ENCODE measurements around the gene UBE2K.
"Not testable (repeated sequence)": the region's sequence is repeated elsewhere in the genome, so short reads cannot be mapped to it uniquely, and the experiment has no call there.

The UBE2K gene

DNA sequence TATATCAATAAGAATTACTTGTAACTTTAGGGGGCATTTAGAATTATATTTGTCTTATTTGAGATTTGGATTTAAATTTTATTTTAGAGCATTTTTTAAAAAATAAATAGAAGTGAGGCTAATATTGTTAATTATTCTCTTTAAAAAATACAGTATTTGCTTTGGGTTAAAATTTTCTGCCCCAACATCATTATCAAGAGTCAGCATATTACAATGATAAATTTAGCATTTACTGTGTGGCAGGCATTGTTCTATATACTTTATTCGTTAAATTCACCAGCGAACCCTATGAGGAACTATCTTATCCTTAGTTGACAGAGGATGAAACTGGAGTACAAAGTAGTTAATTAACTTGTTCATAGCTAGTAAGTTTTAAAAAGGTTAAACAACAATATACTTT is 34.0 kb downstream of the UBE2K start:
- DNase-seq, result no peak

GRCh38 chr4:39732728-39733127 is 34.8 kb downstream of the UBE2K start:
- DNase-seq, result no peak

DNA sequence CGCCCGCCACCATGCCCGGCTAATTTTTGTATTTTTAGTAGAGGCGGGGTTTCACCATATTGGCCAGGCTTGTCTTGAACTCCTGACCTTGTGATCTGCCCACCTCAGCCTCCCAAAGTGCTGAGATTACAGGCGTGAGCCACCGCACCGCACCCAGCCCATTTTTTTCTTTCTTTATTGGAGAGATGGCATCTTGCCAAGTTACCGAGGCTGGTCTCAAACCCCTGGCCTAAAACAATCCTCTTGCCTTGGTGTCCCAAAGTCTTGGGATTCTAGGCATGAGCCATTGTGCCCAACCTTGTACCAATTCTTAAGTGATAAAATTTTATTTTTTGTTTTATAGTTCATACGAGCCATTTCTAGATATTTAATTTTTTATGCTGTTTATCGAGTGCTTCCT is 41.7 kb downstream of the UBE2K start:
- not testable (repeated sequence) for DNase-seq

- no peak for DNase-seq
Observed at GRCh38 chr4:39741401-39741800, 43.5 kb downstream of the UBE2K start.

DNA sequence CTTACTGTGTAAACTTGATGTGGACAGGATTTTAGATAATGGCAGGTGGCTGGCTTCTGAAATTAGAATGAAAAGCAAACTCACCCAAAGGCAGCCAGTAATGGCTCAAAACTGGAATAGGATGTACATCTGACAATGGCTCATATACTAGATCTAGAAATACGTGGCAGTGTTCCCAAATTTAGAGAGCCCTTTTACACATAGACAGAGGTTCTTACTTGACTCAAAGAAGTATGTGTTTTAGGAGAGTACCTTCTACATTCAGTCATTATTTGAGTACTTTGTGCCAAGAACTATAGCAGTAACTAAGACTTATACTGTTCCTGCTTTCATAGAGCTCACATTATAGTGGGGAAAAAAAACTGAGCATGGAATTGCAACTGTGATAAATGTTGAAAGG is 48.0 kb downstream of the UBE2K start:
- no peak for DNase-seq

DNA sequence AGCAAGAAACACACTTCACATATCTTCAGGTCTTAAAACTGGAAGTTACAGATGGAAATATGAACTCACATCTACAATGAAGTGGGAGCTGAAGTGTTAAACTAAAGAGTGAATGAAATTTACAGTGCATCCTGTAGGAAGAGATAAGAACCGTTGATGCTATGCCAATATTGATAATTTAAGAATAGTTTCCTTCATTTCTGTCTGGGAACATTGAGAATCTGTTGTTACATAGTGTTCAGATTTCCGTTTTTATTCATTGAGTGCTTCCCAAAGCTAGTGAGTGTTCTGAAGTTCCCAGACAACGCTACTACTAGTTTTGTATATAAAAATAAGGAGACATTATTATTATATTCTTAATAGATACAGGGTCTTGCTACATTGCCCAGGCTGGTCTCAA is 52.3 kb downstream of the UBE2K start:
- no peak for DNase-seq

- DNase-seq, result no peak
Observed at GRCh38 chr4:39754309-39754708, 56.4 kb downstream of the UBE2K start.

GRCh38 chr4:39756159-39756558 is 58.2 kb downstream of the UBE2K start:
- no peak for DNase-seq

DNA sequence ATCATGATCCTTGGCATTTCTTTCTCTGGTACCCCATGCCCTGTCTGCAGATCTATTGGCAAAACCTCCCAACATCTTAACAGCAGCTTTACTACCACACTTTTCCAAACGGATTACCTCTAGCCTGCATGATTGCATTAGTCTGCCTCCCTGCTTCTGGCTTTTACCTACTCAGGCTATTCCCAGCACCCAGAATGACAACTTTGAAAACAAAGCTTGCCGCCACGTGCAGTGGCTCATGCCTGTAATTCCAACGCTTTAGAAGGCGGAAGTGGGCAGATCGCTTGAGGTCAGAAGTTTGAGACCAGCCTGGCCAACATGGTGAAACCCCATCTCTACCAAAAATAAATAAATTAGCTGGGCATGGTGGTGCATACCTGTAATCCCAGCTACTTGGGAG is 60.2 kb downstream of the UBE2K start:
- DNase-seq, result no peak

GRCh38 chr4:39759569-39759968 is 61.6 kb downstream of the UBE2K start:
- DNase-seq, result no peak

GRCh38 chr4:39761005-39761667 is 63.2 kb downstream of the UBE2K start:
- DNase-seq, result no peak

GRCh38 chr4:39763714-39764572 is 66.0 kb downstream of the UBE2K start:
- DNase-seq, result no peak

DNA sequence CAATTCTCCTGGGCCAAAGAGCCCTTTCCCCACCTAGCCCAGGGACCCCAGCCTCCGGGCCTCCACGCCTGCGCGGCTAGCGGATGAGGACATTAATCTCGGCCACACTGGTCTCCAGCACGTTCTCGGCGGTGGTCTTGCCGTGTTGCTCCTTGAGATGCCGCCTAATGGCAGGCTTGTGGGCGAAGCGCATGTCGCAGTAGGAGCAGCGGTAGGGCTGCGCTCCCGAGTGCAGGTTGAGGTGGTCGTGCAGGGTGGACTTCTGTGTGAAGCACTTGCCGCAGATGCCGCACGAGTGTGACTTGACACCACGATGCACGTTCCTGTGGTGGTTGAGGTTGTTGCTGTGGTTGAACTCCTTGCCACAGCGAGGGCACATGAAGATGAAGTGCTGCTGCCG is 72.1 kb downstream of the UBE2K start:
- DNase-seq, result no peak

- DNase-seq, result no peak
Observed at GRCh38 chr4:39770471-39770870, 72.5 kb downstream of the UBE2K start.

GRCh38 chr4:39770969-39771724 is 73.2 kb downstream of the UBE2K start:
- DNase-seq, result no peak

DNA sequence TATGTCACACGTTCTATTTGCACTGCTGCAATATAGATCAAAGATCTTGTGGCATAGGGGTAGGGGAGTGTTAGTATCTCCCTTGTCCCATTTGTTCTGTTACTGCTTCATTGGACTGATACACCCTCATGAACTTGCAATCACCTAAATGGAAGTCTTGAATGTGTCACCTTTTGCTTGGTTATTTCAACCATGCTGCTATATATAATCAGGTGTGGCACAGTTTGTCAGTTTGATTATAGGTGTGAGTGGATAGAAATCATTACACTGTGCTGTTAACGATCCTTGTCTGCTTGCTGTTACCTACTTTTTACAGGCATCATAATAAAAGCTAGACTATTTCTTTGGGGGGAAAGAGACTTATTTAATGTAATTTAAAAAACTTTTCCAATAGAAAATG is 84.1 kb downstream of the UBE2K start:
- not testable (repeated sequence) for DNase-seq

DNA sequence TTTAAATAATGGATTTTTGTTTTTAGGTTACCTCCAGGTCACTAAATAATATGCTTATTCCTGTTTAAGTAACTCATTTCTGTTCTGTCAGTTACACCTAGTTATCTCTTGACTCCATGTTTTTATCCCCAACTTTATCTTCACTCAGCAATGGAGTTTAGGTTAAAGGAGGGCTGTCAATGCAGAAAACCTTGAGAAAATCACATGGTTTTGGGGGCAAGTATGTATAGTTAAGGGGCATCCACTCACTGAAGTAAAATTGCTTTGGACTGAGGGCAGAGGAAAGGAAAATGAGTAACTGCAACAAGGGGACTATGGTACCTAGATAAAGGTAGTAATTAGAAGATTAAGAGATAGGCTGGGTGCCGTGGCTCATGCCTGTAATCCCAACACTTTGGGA is 87.1 kb downstream of the UBE2K start:
- DNase-seq, result no peak

GRCh38 chr4:39786838-39787237 is 88.9 kb downstream of the UBE2K start:
- DNase-seq, result no peak

DNA sequence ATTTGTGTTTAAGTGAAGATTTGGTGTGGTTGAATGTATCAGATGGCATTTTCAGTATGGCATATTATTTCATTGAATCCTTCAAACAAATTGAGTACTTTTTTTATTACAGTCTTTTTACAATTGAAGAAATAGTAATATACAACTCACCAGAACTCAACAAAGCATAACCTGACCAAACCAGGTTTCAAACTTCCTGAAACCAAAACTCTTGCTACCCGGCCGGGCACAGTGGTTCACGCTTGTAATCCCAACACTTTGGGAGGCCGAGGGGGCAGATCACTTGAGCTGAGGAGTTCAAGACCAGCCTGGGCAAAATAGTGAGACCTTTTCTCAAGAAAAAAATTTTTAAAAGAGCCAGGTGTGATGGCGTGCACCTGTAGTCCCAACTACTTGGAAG is 94.2 kb downstream of the UBE2K start:
- no peak for DNase-seq

DNA sequence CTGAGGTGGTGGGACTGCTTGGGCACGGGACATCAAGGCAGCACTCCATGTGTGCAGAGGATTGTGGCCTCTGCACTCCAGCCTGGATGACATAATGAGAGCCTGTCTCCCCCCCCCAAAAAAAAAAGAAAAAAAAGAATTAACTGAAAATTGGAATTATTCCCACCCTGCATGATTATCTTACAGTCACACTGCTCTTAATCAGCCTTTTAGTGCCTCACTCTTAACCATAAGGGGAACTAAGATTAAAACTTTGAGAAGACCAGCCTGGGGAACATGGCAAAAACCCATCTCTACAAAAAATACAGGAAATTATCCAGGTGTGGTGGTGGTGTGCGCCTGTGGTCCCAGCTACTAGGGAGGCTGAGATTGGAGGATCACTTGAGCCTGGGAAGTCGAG is 94.6 kb downstream of the UBE2K start:
- no peak for DNase-seq

DNA sequence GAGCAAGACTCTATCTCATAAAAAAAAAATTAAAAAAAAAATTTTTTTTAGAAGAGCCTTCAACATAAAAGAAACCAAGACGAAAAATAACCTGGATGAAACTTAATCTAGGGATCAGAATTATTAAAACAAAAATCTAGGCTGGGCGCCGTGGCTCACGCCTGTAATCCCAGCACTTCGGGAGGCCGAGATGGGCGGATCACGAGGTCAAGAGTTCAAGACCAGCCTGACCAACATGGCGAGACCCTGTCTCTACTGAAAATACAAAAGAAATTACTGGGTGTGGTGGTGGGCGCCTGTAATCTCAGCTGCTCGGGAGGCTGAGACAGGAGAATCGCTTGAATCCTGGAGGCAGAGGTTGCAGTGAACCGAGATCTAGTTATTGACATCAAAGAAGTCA is 95.0 kb downstream of the UBE2K start:
- not testable (repeated sequence) for DNase-seq

DNA sequence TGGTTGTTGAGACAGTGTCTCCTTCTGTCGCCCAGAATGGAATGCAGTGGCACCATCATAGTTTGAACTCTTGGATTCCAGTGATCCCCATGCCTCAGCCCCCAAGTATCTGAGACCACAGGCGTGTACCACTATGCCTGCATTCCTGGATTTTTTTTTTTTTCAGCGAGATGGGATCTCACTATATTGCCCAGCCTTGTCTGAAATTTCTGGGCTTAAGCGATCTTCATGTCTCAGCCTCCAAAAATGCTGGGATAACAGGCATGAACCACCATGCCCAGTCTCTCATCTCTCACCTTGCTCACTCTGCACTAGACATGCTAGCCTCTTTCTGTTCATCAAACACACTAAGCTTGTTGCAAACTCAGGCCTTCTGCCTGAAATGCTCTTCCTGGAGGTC is 104.1 kb downstream of the UBE2K start:
- DNase-seq, result no peak

DNA sequence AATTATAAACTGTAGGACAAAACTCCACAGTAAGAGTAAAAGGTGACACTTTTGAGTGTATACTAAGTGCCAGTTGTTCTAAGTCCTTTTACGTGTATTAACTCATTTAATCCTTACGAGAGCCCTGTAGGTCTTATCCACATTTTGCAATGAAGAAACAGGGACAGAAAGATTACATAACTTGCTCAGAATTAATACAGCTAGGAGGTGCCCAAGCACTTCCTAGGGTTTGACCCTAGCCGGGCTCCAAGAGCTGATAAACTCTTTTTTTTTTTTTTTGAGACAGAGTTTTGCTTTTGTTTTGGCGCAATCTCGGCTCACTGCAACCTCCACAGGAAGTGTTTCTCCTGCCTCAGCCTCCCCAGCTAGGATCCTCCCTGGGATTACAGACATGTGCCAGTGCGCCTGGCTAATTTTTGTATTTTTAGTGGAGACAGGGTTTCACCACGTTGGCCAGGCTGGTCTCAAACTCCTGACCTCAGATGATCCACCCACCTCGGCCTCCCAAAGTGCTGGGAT is 110.4 kb downstream of the UBE2K start:
- DNase-seq, result no peak

- no peak for DNase-seq
Observed at GRCh38 chr4:39812500-39812899, 114.6 kb downstream of the UBE2K start.

Measured in NCI-H446 treated with DMSO at 0.1 percent for 48 hours (cell line).